ENCODE measurements around the gene CPOX.
"Not testable (repeated sequence)": the region's sequence is repeated elsewhere in the genome, so short reads cannot be mapped to it uniquely, and the experiment has no call there.

The CPOX gene

GRCh38 chr3:98561727-98562521 lies 31.5 kb downstream of the CPOX start:
- Histone ChIP-seq H3K27me3 (no peaks in the 10 kb centered on the region), H4K20me1 (no peaks in the 10 kb centered on the region), H3K9ac (peak overlapping the region in 1 of 11 experiments; percentile 10; a peak in 2 of 22 replicates), H3K36me3 (no peaks in the 10 kb centered on the region), H3K4me1 (peaks cover 19 to 74% (median 59%) of the 10 kb centered on the region in 10 experiments), H3K27ac (peak overlapping the region in 7 of 11 experiments; percentile 28 to 84 (median 71); a peak in 14 of 22 replicates), H3K9me3 (replicated peaks in 1 of 11) (peaks cover 0 to 11% (median 0%) of the 10 kb centered on the region in 11 experiments; a peak in 5 of 22 replicates), H3K4me3 (peak overlapping the region in 1 of 10 experiments; percentile 15; a peak in 2 of 20 replicates), H3K4me2 (peak overlapping the region in 10 of 11 experiments; percentile 21 to 91 (median 76); a peak in 16 of 22 replicates)
- TF ChIP-seq Cebpa-rat (IDR thresholded peaks at IDR 0.05): no peak

- Histone ChIP-seq H3K9ac (no peak overlapping the region), H3K36me3 (no peaks in the 10 kb centered on the region), H4K20me1 (no peaks in the 10 kb centered on the region), H3K4me2 (peak overlapping the region in 5 of 11 experiments; percentile 9 to 55 (median 40); a peak in 7 of 22 replicates), H3K27me3 (no peaks in the 10 kb centered on the region), H3K4me3 (no peak overlapping the region), H3K4me1 (peaks cover 19 to 75% (median 62%) of the 10 kb centered on the region in 10 experiments), H3K9me3 (replicated peaks in 1 of 11) (peaks cover 0 to 6% (median 0%) of the 10 kb centered on the region in 11 experiments; a peak in 4 of 22 replicates), H3K27ac (no peak overlapping the region; a peak in 2 of 22 replicates)
- no peak for TF ChIP-seq Cebpa-rat (IDR thresholded peaks at IDR 0.05)
These were observed 32.5 kb downstream of the CPOX start for GRCh38 chr3:98560911-98561310.

DNA sequence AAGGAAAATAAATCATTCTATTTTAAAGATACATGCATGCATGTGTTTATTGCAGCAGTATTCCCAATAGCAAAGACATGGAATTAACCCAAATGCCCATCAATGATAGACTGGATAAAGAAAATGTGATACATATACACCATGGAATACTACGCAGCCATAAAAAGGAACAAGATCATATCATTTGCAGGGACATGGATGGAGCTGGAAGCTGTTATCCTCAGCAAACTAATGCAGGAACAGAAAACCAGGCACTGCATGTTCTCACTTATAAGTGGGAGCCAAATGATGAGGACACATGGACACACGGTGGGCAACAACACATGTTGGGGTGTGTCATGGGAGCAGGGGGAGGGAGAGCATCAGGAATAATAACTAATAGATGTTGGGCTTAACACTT lies 33.6 kb downstream of the CPOX start:
- not testable (repeated sequence) for H4K20me1 ChIP-seq; H3K9ac ChIP-seq; H3K9me3 ChIP-seq (replicated peaks in 1 of 11)

DNA sequence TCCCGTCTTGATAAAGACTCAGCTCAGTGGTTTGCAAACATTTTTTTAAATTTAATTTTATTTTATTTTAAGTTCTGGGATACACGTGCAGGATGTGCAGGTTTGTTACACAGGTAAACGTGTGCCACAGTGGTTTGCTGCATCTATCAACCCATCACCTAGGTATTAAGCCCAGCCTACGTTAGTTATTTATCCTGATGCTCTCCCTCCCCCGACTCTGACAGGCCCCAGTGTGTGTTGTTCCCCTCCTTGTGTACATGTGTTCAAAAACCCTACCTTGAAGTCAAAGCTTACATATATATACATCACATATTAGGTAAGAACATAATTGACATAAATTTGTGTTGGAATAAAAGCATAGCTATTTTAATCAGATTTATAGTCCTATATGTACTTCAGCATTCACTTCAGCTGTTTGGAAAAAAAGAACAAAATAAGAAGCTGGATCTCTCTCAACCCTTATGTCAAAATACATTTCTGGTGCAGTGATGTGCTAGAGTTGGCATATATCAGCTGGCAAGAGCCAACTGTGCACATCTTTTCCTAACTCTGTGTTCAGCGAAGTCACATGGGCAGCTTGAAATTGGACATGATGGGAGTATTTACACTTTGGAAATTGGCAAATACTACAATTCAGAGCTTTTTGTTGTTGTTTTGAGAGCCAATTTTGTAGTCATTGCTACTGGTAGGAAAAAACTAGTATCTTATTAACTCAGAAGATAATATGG lies 35.1 kb downstream of the CPOX start:
- H3K27ac ChIP-seq: no peak overlapping the region
- no peak for TF ChIP-seq Cebpa-rat (IDR thresholded peaks at IDR 0.05)
- H3K4me1 ChIP-seq: peaks cover 4 to 75% (median 52%) of the 10 kb centered on the region in 10 experiments
- no peaks in the 10 kb centered on the region for H3K36me3 ChIP-seq
- no peak overlapping the region for H3K4me3 ChIP-seq
- H3K4me2 ChIP-seq: peak overlapping the region in 2 of 11 experiments; percentile 42 to 62; a peak in 1 of 22 replicates
- H4K20me1 ChIP-seq: no peaks in the 10 kb centered on the region
- peaks cover 0 to 6% (median 0%) of the 10 kb centered on the region in 11 experiments; a peak in 4 of 22 replicates for H3K9me3 ChIP-seq (replicated peaks in 1 of 11)
- H3K9ac ChIP-seq: no peak overlapping the region
- no peaks in the 10 kb centered on the region for H3K27me3 ChIP-seq

More for the DNA sequence above, 33.6 kb downstream of the CPOX start:
- H3K36me3 ChIP-seq, H3K27me3 ChIP-seq, H3K4me3 ChIP-seq, H3K4me2 ChIP-seq, H3K27ac ChIP-seq: not testable (repeated sequence)
- H3K4me1 ChIP-seq: peaks cover 19 to 75% (median 54%) of the 10 kb centered on the region in 10 experiments

DNA sequence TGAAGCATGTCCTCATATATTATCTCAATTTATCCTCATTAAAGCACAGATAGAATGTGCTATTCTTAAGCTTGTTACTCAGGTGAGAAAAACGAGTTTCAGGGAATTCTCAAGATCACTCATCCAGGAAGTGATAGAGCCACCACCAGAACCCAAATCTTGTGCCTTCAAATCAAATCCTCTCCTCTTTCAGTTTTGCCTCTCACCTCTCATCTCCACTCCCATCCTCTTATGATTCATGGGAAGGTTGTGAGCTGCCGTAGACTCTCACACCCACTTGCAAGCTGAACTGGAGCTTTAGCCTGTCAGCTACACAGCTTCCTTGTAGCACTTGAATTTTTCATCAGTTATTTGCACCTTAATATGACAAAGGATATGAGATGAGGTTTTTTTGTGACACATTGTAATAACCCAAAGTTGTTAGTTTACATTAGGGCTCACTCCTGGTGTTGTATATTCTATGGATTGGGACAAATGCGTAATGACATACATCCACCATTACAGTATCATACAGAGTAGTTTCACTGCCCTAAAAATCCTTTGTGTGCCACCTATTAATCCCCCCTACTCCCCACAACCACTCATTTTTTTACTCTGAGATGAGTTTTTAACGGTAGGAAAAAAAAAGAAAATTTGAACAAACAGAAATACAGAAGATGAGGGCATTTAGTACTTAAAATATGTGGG lies 35.9 kb downstream of the CPOX start:
- H4K20me1 ChIP-seq: no peaks in the 10 kb centered on the region
- H3K4me2 ChIP-seq: peak overlapping the region in 6 of 11 experiments; percentile 13 to 62 (median 48); a peak in 8 of 22 replicates
- peaks cover 0 to 75% (median 52%) of the 10 kb centered on the region in 10 experiments; a peak in 17 of 20 replicates for H3K4me1 ChIP-seq
- no peaks in the 10 kb centered on the region for H3K36me3 ChIP-seq
- no peak overlapping the region for H3K4me3 ChIP-seq
- no peaks in the 10 kb centered on the region for H3K27me3 ChIP-seq
- TF ChIP-seq Cebpa-rat (IDR thresholded peaks at IDR 0.05): no peak
- H3K9ac ChIP-seq: no peak overlapping the region
- H3K27ac ChIP-seq: 0 out of 22 replicates have a peak overlapping the region, but pooled peaks of 1 of the 11 experiments have one; percentile 50
- H3K9me3 ChIP-seq (replicated peaks in 1 of 11): peaks cover 0 to 6% (median 0%) of the 10 kb centered on the region in 11 experiments; a peak in 4 of 22 replicates

DNA sequence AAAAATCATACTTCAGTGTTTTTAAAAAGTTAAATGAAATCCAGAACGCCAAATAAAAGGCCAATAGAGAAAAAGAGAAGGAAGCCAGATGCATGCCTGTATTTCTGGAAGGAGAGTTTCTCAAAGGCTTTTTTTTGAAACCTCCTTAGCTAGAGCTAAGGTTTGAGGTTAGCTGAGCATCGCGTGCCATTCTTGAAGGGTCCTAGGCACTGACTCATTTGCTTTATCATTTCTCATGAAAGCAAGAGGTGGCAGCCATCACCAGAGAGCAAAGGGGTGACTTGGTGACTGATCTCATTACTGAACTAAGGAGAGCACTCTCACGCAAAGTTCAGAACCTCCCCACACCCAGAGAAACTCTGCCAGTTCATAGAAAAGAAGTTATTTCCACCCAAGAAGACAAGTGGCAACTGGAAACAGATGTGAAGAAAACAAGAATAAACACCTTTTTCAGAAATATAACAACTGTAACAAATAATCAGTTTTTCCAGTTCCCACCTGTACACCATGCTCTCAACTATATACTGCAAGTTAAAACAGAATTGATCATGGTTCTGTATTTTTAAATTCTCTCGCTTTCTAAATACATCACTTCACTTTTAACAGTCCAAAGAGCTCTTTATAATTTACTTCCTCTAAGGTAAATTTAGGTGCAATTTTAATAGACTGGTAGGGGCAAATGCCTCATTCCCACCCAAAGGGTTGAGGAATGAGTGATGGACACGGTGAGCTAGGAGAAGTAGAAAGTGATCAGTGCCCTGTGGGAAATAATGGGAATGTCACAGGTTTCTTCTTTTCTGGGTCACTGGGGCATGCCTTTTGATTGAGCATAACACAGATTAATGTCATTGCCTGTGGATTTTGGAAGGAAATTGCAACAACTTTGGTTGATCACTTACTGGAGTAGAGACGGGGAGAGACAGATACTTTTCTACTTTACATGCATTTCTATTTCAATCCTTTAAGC lies 37.0 kb downstream of the CPOX start:
- Histone ChIP-seq H3K4me2 (peak overlapping the region in 6 of 11 experiments; percentile 16 to 62 (median 48); a peak in 10 of 22 replicates), H3K27me3 (no peaks in the 10 kb centered on the region), H3K36me3 (no peaks in the 10 kb centered on the region), H3K4me1 (peaks cover 0 to 74% (median 49%) of the 10 kb centered on the region in 10 experiments; a peak in 15 of 20 replicates), H3K9me3 (replicated peaks in 1 of 11) (peaks cover 0 to 6% (median 0%) of the 10 kb centered on the region in 11 experiments; a peak in 4 of 22 replicates), H3K27ac (peak overlapping the region in 2 of 11 experiments; percentile 7 to 50; a peak in 1 of 22 replicates), H3K4me3 (no peak overlapping the region), H4K20me1 (no peaks in the 10 kb centered on the region), H3K9ac (no peak overlapping the region)
- TF ChIP-seq Cebpa-rat (IDR thresholded peaks at IDR 0.05): no peak

DNA sequence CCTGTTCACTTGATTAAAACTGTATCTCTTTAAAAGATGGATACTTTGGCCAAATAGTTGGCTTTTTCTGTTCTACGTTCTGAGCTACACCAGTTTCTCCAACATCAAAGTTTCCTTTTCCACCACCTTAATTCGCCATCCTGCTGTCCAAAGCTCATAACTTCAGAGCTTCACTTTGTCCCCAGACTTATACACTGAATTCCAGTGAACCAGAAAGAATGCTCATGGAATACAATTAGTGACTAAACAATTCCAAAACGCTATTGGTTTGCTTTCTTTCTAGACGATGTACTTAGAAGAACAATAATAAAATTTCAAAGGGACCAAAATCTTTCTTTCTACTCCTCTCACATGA lies 38.4 kb downstream of the CPOX start:
- no peak for TF ChIP-seq Cebpa-rat (IDR thresholded peaks at IDR 0.05)
- H3K4me3 ChIP-seq: no peak overlapping the region
- no peaks in the 10 kb centered on the region for H3K27me3 ChIP-seq
- H3K27ac ChIP-seq: peak overlapping the region in 1 of 11 experiments; percentile 71; a peak in 1 of 22 replicates
- H3K36me3 ChIP-seq: no peaks in the 10 kb centered on the region
- no peak overlapping the region for H3K9ac ChIP-seq
- peaks cover 0 to 6% (median 0%) of the 10 kb centered on the region in 11 experiments; a peak in 4 of 22 replicates for H3K9me3 ChIP-seq (replicated peaks in 1 of 11)
- H4K20me1 ChIP-seq: no peaks in the 10 kb centered on the region
- H3K4me1 ChIP-seq: peaks cover 0 to 67% (median 46%) of the 10 kb centered on the region in 10 experiments; a peak in 15 of 20 replicates
- peak overlapping the region in 4 of 11 experiments; percentile 66 to 83 (median 78); a peak in 5 of 22 replicates for H3K4me2 ChIP-seq

Measured in BLaER1 treated with 17β-estradiol and CSF1 and Interleukin-3, amounts not matched to agents 10 nM and 100 nM (cell line).